MG63 (cell line): ENCODE results near the gene NDC1. TPM values are rescaled to one million over a fixed set of nuclear protein-coding genes. Genes with fewer than 3 reads are reported as not detected.

Experiments
- total RNA-seq: library from RNA; depleted of rRNA; stranded (reverse); fragments of >200 nt; shearing (Covaris generic); gene quantifications from 2 replicates; pipeline ENCODE4 v1.2.3, GENCODE V29; 2014; ENCODE audit warnings: low replicate concordance; rRNA removed

The NDC1 gene
- total RNA-seq, 1 experiment from 2014 or later: 79.8 TPM

Other genes with a start within 250 kb of the NDC1 start
- 1.4 TPM in 1 of 2 replicates, not detected in the other for gene GLIS1, start 99.1 kb downstream of the NDC1 start, total RNA-seq
- 15.2 and 20.3 TPM in 2 replicates for gene YIPF1, start 51.5 kb upstream of the NDC1 start, total RNA-seq
- gene DIO1, start 55.9 kb upstream of the NDC1 start, total RNA-seq: not detected in 2 replicates
- 31.5 and 54.1 TPM in 2 replicates for gene IFT25, start 107.4 kb upstream of the NDC1 start, total RNA-seq
- 78.4 and 79.6 TPM in 2 replicates for gene LRRC42, start 108.1 kb upstream of the NDC1 start, total RNA-seq
- not detected in 2 replicates for gene LDLRAD1, start 179.9 kb upstream of the NDC1 start, total RNA-seq
- 198 and 209 TPM in 2 replicates for gene TMEM59, start 214.9 kb upstream of the NDC1 start, total RNA-seq
- 3.0 and 3.7 TPM in 2 replicates for gene TCEANC2, start 215.3 kb upstream of the NDC1 start, total RNA-seq